Prostate gland (tissue), 2 donors: ENCODE measurements around the gene RBM19.

ENCODE experiments used
- CTCF ChIP-seq, 4 experiments: fragments of 200-600 bp in 2 of 4; fragments of 450-650 bp in 2 of 4; sonication (generic) in 2 of 4; IDR thresholded peaks; 1 replicate in 3 of 4; 2 replicates in 1 of 4; pipeline ENCODE4 v1.5.1; 2016 to 2019; ENCODE audit warnings: antibody characterized with exemption in 4 of 4, mild to moderate bottlenecking in 2 of 4, moderate library complexity in 2 of 4
- POLR2A ChIP-seq: fragments of 450-650 bp; IDR thresholded peaks from one replicate; pipeline ENCODE4 v1.6.1; 2016; ENCODE audit warnings: antibody characterized with exemption, mild to moderate bottlenecking

GRCh38 chr12:113874326-113874725, 91.8 kb downstream of the RBM19 start:
- no peak for TF ChIP-seq CTCF (IDR thresholded peaks at IDR 0.05)
- no peak for TF ChIP-seq POLR2A
